Glomerular endothelial cell (primary cell): ENCODE results near the gene PLAGL1. TPM values are rescaled to one million over a fixed set of nuclear protein-coding genes. Genes with fewer than 3 reads are reported as not detected.
"Not testable (repeated sequence)": the region's sequence is repeated elsewhere in the genome, so short reads cannot be mapped to it uniquely, and the experiment has no call there.

Experiments
- DNase-seq: peaks from one replicate; pipeline ENCODE4 v3.0.0-alpha.2; 2011; ENCODE audit warnings: low read depth, low spot score; ENCODE audit errors: extremely low read depth
- total RNA-seq: library from RNA; depleted of rRNA; stranded (reverse); fragments of >200 nt; gene quantifications from 2 replicates; pipeline ENCODE4 v1.2.3, GENCODE V29; 2015

Gene PLAGL1
- total RNA-seq, 1 donor from 2014 or later = 31.0 TPM

GRCh38 chr6:144012534-144012933, 4.5 kb upstream of the PLAGL1 start:
- DNase-seq = no peak

GRCh38 chr6:144009628-144010027, 1.6 kb upstream of the PLAGL1 start:
- DNase-seq = not testable (repeated sequence)

GRCh38 chr6:144008846-144009245, 787 bp upstream of the PLAGL1 start:
- no peak for DNase-seq

GRCh38 chr6:144007478-144008119, 460 bp downstream of the PLAGL1 start:
- no peak for DNase-seq

GRCh38 chr6:144006736-144007477, 1.2 kb downstream of the PLAGL1 start:
- no peak for DNase-seq

- no peak for DNase-seq
Observed at GRCh38 chr6:143999406-143999805, 8.7 kb downstream of the PLAGL1 start.

DNA sequence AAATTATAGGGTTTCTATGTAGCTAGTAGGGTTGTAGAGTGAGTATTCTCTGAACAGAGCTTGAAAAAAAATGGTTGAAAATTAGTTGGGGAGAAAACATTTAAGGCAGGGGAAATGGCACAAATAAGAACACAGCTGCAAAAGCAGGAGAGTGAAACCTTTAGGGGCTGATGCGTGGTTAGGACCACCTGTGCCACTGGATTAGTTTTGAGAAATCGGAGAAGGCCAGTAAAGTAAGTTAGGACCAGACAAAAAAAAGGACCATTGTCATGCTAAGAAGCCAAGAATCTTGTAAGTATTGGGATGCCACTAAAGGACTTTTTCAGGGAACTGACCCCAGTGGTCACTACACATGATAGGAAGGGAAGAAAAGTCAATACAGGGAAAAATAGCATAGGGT, 9.4 kb downstream of the PLAGL1 start:
- DNase-seq = no peak

GRCh38 chr6:143993965-143994646, 14.0 kb downstream of the PLAGL1 start:
- no peak for DNase-seq

GRCh38 chr6:143992285-143992684, 15.8 kb downstream of the PLAGL1 start:
- no peak for DNase-seq

DNA sequence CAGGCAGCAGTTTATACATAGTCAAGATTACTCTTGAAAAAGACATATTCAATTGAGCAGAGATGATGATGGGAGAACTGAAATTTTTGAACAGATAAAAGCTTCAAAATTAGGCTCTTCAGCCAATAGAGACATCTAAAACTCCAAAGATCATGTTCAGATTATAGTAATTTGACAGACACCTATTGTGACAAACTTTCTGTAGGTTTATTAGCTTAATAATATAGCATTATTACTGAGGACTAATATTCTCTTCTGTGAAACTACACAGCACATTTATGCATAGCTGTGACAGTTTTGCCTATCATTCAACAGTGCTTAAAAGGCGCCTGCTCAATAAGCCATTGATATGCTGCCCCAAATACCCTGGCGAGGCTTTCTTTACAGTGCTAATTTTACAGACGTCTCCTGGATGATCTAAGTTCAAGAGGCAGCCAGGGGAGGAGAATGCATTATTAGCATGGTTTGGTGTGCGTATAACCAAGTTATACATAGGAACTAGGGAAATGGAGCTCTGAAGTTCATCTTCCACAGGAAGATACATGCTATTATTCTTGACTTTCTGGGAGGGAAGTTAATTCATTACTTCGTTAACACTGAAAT, 21.5 kb downstream of the PLAGL1 start:
- DNase-seq = no peak

GRCh38 chr6:143984666-143985065, 23.4 kb downstream of the PLAGL1 start:
- no peak for DNase-seq

DNA sequence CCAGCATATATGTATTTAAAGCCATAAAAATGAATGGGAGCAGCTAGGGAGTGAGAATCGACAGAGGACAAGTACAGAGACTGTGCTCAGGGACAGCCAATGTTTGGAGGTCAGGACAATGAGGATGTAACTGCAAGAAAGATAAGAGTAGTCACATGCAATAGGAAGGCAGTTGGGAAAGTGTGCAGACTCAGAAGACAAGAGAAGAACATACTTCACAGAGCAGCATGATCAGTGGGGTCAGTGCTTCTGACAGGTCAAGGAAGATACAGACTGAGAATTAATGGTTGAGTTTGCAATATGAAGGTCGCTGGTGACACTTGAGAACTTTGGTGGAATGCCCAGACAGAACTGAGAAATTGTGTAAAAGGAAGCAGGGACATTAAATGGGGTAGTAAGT, 25.1 kb downstream of the PLAGL1 start:
- DNase-seq = no peak

DNA sequence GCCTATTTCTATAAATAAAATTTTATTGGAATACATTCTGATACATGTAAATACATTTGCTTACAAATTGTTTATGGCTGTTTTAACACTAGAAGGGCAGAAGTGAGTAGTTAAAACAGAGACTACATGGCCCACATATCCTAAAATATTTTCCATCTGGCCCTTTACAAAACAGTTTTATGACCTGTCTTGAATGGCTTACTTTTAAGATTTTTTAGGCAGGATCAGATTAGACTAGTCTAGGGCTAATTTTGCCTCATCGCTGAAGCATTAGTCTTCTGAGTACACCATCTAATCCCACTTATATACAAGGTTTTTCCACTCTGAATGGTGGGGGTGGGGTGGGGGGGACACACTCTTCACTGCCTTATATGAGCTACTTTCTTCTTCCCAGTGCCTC, 27.1 kb downstream of the PLAGL1 start:
- no peak for DNase-seq

- no peak for DNase-seq
Observed at GRCh38 chr6:143976806-143977349, 31.2 kb downstream of the PLAGL1 start.

- no peak for DNase-seq
Observed at GRCh38 chr6:143974089-143974488, 34.0 kb downstream of the PLAGL1 start.

DNA sequence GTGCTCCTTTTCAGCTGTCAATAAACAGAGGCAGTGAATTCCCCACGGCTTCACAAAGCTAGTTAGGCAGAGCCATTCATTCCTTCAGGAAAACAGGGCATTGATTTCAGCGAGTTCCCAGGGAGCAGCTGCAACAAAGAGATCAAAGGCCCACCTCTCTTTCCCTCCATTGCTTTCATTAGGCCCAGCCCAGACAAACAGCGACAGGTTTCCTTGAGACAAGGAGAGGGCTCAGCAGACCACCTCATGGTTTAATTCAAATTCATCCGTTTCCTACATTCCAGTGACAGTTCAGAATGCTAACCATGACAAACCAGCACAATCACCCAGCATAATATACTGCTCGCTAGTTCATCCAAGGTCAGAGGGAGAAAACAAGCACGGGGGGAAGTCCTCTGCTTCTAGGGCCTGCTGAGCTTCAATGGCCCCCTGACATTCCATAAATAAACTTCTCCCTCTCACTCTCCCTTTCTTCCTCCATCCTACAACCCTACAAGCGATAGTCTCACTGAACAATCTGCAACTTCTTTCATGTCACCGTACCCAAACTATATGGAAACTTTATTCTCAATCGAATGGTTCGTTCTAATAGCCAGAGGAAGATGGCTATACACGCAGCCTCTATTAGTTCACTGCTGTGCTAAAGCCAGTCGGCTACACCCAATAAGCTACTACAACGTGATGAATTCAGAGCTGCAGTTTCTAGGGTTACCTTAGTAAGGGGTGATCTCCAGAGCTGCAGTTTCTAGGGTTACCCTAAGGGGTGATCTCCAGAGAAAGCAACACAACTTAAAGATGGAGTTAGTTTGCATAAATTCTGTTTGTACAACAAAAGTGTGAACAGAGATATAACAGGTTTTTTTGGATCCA, 34.7 kb downstream of the PLAGL1 start:
- no peak for DNase-seq

- no peak for DNase-seq
Observed at GRCh38 chr6:143971482-143972205, 36.4 kb downstream of the PLAGL1 start.

DNA sequence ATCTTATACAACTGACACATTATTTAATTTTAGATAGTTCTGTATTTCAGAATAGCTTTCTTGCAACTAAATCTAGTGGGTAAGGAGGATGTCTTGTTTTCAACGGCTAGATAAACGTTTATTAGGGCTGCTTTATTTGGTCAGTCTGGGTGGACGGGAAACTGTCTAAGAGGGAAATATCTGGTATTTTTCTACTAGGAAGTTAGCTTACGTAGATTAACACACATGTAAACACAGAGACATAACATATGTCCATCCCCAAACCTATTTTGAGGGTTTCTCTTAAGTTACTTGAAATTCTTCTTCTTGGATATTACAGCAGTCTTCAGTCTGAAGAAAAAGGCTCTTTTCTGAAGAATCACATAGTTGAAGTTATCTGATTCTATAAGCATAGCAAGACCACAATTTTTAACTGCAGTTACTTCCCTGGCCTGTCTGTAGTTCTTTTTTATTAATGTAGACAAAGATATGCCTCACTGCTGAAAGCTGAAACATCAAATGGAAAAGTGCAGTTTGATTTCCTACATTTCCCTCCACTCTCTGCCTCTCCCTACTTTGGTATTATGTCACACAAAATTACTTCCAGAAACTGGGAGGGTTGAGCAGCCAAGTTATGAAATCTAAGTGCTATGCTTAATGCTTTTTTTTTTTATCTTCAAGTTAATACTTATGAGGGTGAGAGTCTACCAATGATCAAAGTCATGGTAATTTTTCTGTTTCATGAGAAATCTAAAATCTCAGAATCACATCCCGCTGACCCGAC, 37.4 kb downstream of the PLAGL1 start:
- DNase-seq = no peak

GRCh38 chr6:143969077-143969476, 39.0 kb downstream of the PLAGL1 start:
- no peak for DNase-seq
